ENCODE measurements around the gene FCHSD2.
A peak's percentile ranks its signal among the peaks of the same experiment; 100 is the strongest.
"Not testable (repeated sequence)": the region's sequence is repeated elsewhere in the genome, so short reads cannot be mapped to it uniquely, and the experiment has no call there.

Gene FCHSD2

GRCh38 chr11:72814286-72815109 is 327.6 kb downstream of the FCHSD2 start, which contains the start of gene ATG16L2:
ATG16L2 (plus strand) TSS chr11:72814411; CDS start chr11:72814446, 35 bp downstream.
- FAIRE-seq, result no peak
- no peak; the same call in 1 of the 2 replicates for TF ChIP-seq POLR2AphosphoS5 (IDR thresholded peaks at IDR 0.05; ENCODE audit: low read depth, low read length)
- 0 out of 2 replicates have a peak, but pooled peaks have one; percentile 18 for TF ChIP-seq TAF1 (IDR thresholded peaks at IDR 0.05; ENCODE audit: borderline replicate concordance, low read depth, low read length)
- peak; percentile 56; the same call in 1 of the 2 replicates for TF ChIP-seq POLR2A (IDR thresholded peaks at IDR 0.05; ENCODE audit: low read depth, low read length)
- DNase-seq (ENCODE audit: insufficient read length), result peak; percentile 91

GRCh38 chr11:72813740-72814285 is 328.3 kb downstream of the FCHSD2 start:
- FAIRE-seq (no peak), DNase-seq (ENCODE audit: insufficient read length) (peak; percentile 77)
- TF ChIP-seq POLR2A (IDR thresholded peaks at IDR 0.05; ENCODE audit: low read depth, low read length) (peak; percentile 97), POLR2AphosphoS5 (IDR thresholded peaks at IDR 0.05; ENCODE audit: low read depth, low read length) (peak; percentile 94), TAF1 (IDR thresholded peaks at IDR 0.05; ENCODE audit: borderline replicate concordance, low read depth, low read length) (peak; percentile 93)

GRCh38 chr11:72812967-72813739 is 329.0 kb downstream of the FCHSD2 start:
- DNase-seq (ENCODE audit: insufficient read length), result no peak
- FAIRE-seq, result peak; percentile 95
- TF ChIP-seq TAF1 (IDR thresholded peaks at IDR 0.05; ENCODE audit: borderline replicate concordance, low read depth, low read length), result no peak; the same call in 1 of the 2 replicates
- TF ChIP-seq POLR2A (IDR thresholded peaks at IDR 0.05; ENCODE audit: low read depth, low read length), result no peak
- 0 out of 2 replicates have a peak, but pooled peaks have one; percentile 37 for TF ChIP-seq POLR2AphosphoS5 (IDR thresholded peaks at IDR 0.05; ENCODE audit: low read depth, low read length)

- FAIRE-seq, result no peak
- DNase-seq (ENCODE audit: insufficient read length), result no peak
- TF ChIP-seq POLR2A (IDR thresholded peaks at IDR 0.05; ENCODE audit: low read depth, low read length) (no peak), TAF1 (IDR thresholded peaks at IDR 0.05; ENCODE audit: borderline replicate concordance, low read depth, low read length) (no peak), POLR2AphosphoS5 (IDR thresholded peaks at IDR 0.05; ENCODE audit: low read depth, low read length) (no peak)
These were observed 329.5 kb downstream of the FCHSD2 start for GRCh38 chr11:72812604-72812966.

GRCh38 chr11:72811686-72812085 is 330.4 kb downstream of the FCHSD2 start:
- not testable (repeated sequence) for FAIRE-seq; DNase-seq (ENCODE audit: insufficient read length)

GRCh38 chr11:72808331-72808798 is 333.8 kb downstream of the FCHSD2 start:
- no peak for TF ChIP-seq POLR2AphosphoS5 (IDR thresholded peaks at IDR 0.05; ENCODE audit: low read depth, low read length)
- TF ChIP-seq TAF1 (IDR thresholded peaks at IDR 0.05; ENCODE audit: borderline replicate concordance, low read depth, low read length), result no peak
- FAIRE-seq, result no peak
- no peak for DNase-seq (ENCODE audit: insufficient read length)

DNA sequence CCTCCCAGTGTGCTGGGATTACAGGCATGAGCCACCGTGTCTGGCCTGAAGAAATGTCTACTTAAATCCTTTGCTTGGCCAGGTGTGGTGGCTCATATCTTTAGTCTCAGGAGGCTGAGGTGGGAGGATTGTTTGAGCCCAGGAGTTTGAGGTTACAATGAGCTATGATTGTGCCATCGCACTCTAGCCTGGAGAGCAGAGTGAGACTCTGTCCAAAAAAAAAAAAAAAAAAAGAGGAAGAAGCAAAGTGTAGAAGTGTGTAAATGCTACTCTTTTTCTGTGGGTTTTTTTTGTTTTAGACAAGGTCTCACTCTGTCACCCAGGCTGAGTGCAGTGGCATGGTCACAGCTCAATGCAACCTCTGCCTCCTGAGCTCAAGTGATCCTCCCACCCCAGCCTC is 334.3 kb downstream of the FCHSD2 start:
- DNase-seq (ENCODE audit: insufficient read length), result no peak
- no peak for TF ChIP-seq TAF1 (IDR thresholded peaks at IDR 0.05; ENCODE audit: borderline replicate concordance, low read depth, low read length)
- no peak for TF ChIP-seq POLR2AphosphoS5 (IDR thresholded peaks at IDR 0.05; ENCODE audit: low read depth, low read length)
- no peak for TF ChIP-seq POLR2A (IDR thresholded peaks at IDR 0.05; ENCODE audit: low read depth, low read length)
- FAIRE-seq, result no peak

DNA sequence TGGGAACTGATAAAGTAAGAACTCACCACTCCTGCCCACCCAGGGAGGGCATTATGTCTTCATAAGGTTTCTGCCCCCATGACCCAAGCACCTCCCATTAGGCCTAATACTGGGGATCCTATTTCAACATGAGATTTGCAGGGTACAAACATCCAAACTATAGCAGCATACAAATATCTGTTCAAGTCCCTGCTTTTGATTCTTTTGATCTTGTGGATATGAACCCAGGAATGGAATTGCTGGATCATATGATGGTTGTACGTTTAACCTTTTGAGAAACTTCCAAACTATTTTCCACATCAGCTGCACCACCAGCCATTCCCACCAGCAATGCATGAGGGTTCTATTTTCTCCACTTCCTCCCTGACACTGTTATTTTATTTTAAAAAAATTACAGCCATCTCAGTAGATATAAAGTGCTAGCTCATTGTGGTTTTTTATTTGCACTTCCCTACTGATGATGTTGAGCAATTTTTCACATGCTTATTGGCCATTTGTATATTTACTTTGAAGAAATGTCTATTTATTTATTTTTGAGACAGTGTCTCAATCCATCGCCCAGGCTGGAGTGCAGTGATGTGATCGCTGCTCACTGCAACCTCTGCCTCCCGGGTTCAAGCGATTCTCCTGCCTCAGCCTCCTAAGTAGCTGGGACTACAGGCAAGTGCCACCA is 335.0 kb downstream of the FCHSD2 start:
- TF ChIP-seq POLR2AphosphoS5 (IDR thresholded peaks at IDR 0.05; ENCODE audit: low read depth, low read length) (no peak), POLR2A (IDR thresholded peaks at IDR 0.05; ENCODE audit: low read depth, low read length) (no peak), TAF1 (IDR thresholded peaks at IDR 0.05; ENCODE audit: borderline replicate concordance, low read depth, low read length) (no peak)
- FAIRE-seq, result no peak
- no peak for DNase-seq (ENCODE audit: insufficient read length)

DNA sequence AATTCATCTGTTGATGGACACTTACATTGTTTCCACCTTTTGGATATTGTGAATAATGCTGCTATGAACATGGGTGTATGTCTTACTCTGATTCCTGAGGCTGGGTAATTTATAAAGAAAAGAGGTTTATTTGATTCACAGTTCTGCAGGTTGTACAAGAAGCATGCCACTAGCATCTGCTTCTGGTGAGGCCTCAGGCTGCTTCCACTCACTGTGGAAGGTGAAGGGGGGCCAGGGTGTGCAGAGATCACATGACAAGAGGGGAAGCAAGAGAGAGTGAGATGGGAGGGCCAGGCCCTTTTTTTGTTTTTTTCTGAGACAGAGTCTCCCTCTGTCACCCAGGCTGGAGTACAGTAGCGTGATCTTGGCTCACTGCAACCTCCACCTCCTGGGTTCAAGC is 335.7 kb downstream of the FCHSD2 start:
- not testable (repeated sequence) for DNase-seq (ENCODE audit: insufficient read length); FAIRE-seq

DNA sequence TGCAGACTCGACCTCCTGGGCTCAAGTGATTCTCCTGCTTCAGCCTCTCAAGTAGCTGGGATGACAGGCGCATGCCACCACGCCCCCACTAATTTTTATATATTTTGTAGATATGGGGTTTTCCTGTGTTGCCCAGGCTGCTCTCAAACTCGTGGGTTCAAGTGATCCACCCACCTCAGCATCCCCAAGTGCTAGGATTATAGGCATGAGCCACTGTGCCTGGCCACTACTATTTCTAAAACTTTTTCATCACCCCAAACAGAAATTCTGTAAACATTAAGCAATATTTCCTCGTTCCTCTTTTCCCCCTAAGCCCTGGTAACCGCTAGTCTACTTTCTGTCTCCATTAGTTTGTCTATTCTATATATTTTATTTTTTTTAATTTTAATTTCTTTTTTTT is 336.9 kb downstream of the FCHSD2 start:
- DNase-seq (ENCODE audit: insufficient read length) (no peak), FAIRE-seq (no peak)
- TF ChIP-seq POLR2A (IDR thresholded peaks at IDR 0.05; ENCODE audit: low read depth, low read length), result no peak
- TF ChIP-seq TAF1 (IDR thresholded peaks at IDR 0.05; ENCODE audit: borderline replicate concordance, low read depth, low read length), result no peak
- TF ChIP-seq POLR2AphosphoS5 (IDR thresholded peaks at IDR 0.05; ENCODE audit: low read depth, low read length), result no peak

DNA sequence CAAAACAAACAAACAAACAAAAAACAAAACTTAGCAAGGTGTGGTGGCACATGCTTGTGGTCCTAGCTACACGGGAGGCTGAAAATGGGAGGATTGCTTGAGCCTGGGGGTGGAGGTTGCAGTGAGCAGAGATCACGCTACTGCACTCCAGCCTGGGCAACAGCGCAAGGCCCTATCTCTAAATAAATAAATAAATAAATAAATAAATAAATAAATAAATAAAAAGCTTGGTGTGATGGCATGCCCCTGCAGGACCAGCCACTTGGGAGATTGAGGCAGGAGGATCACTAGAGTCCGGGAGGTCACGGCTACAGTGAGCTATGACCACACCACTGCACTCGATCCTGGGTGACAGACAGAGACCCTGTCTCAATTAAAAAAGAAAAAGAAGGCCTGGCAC is 339.3 kb downstream of the FCHSD2 start:
- FAIRE-seq, result no peak
- TF ChIP-seq POLR2AphosphoS5 (IDR thresholded peaks at IDR 0.05; ENCODE audit: low read depth, low read length), result no peak
- no peak for TF ChIP-seq TAF1 (IDR thresholded peaks at IDR 0.05; ENCODE audit: borderline replicate concordance, low read depth, low read length)
- TF ChIP-seq POLR2A (IDR thresholded peaks at IDR 0.05; ENCODE audit: low read depth, low read length), result no peak
- no peak for DNase-seq (ENCODE audit: insufficient read length)

Measured in GM12892 (cell line).